ENCODE measurements around the gene LHFPL4.

DNA sequence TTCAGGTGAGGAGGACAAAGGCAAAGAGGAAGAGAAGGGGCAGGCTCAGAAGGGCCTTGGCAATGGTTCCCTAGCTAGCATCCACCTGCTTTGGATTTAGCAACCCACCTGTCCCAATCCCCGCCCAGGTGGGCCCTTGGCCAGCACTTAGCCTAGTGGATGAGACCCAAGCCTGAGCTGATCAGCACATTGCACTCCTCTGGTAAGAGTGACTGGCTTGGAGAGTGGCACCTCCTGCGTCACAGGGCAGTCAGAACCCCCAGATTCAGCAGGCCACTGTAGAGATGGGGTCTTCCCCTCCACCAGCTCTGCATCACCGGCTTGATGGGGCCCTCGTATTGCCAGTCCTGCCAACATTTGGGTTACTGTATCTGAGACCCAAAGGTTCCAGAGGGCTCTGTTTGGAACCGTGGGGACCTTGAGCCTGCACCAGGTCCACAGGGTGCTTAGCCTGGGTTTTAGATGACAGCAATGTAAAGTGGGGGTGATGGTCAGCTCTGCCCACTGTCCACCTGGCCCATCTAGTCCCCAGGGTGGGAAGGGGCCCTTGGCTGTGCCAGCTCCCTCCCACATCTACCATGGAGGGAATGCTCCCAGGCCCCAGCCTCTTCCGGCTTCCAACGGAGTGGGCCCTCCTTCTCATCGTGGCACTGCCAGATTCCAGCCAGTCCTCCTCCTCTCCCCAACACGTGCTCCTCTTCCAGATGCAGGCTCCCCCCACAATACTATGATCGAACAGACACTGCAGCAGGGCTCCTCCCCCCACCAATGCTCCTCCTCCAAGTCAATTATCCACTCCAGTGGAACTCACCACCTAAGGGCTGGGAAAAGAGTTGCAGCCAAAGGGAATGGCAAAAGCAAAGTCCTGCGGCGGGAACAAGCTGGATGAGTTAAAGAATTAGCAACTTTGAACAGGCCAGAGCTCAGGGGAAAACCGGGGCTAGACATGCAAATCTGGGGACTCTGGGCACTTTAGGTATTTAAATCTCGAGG is 45.7 kb downstream of the LHFPL4 start:
- TF ChIP-seq, protein P1, sequence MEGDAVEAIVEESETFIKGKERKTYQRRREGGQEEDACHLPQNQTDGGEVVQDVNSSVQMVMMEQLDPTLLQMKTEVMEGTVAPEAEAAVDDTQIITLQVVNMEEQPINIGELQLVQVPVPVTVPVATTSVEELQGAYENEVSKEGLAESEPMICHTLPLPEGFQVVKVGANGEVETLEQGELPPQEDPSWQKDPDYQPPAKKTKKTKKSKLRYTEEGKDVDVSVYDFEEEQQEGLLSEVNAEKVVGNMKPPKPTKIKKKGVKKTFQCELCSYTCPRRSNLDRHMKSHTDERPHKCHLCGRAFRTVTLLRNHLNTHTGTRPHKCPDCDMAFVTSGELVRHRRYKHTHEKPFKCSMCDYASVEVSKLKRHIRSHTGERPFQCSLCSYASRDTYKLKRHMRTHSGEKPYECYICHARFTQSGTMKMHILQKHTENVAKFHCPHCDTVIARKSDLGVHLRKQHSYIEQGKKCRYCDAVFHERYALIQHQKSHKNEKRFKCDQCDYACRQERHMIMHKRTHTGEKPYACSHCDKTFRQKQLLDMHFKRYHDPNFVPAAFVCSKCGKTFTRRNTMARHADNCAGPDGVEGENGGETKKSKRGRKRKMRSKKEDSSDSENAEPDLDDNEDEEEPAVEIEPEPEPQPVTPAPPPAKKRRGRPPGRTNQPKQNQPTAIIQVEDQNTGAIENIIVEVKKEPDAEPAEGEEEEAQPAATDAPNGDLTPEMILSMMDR (IDR thresholded peaks at IDR 0.05; ENCODE audit: low read depth, low read length), result no peak
- no peak for TF ChIP-seq POLR2A (IDR thresholded peaks at IDR 0.05; ENCODE audit: extremely low read depth, insufficient read length)
- TF ChIP-seq, protein P2, sequence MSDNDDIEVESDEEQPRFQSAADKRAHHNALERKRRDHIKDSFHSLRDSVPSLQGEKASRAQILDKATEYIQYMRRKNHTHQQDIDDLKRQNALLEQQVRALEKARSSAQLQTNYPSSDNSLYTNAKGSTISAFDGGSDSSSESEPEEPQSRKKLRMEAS (IDR thresholded peaks at IDR 0.05; ENCODE audit: low read depth, low read length), result no peak
